GM19467 (cell line): ENCODE measurements around the gene TOMM6.

ENCODE experiments used
- ATAC-seq: cut with Tn5 transposase; IDR thresholded peaks from one replicate; pipeline ENCODE4 v1.9.1; 2021; ENCODE audit warnings: mild to moderate bottlenecking, moderate library complexity; ENCODE audit not compliant: unreplicated experiment

The TOMM6 gene

GRCh38 chr6:41818271-41819054, 31.0 kb downstream of the TOMM6 start:
- ATAC-seq, result no peak

- no peak for ATAC-seq
Observed at GRCh38 chr6:41821266-41821665, 33.8 kb downstream of the TOMM6 start.

- ATAC-seq, result no peak
Observed at GRCh38 chr6:41822021-41822420, 34.5 kb downstream of the TOMM6 start.

- ATAC-seq, result no peak
Observed at GRCh38 chr6:41823178-41823577, 35.7 kb downstream of the TOMM6 start.

GRCh38 chr6:41824571-41825569, 37.4 kb downstream of the TOMM6 start:
- no peak for ATAC-seq

GRCh38 chr6:41826343-41827022, 39.0 kb downstream of the TOMM6 start:
- ATAC-seq, result no peak

GRCh38 chr6:41832263-41832662, 44.8 kb downstream of the TOMM6 start:
- ATAC-seq, result no peak

GRCh38 chr6:41836022-41836659, 48.6 kb downstream of the TOMM6 start:
- no peak for ATAC-seq

GRCh38 chr6:41836660-41837052, 49.2 kb downstream of the TOMM6 start:
- no peak for ATAC-seq
